ENCODE results near the gene ONECUT3. TPM values are rescaled to one million over a fixed set of nuclear protein-coding genes. Genes with fewer than 3 reads are reported as not detected.

ONECUT3 gene
- total and polyA plus RNA-seq, 2 donors from 2014 or later, result not detected

GRCh38 chr19:1767464-1767933 is 14.2 kb downstream of the ONECUT3 start:
- H3K9ac ChIP-seq (ENCODE audit: low read length in 3 of 3), result no peak overlapping the region
- peak; percentile 86 for TF ChIP-seq CTCF (IDR thresholded peaks at IDR 0.05; ENCODE audit: borderline replicate concordance, extremely low read depth, insufficient read depth)
- H3K9me3 ChIP-seq (ENCODE audit: control insufficient read depth in 2 of 3, insufficient read depth in 1 of 3, low read length in 3 of 3), result peaks cover 0 to 14% (median 6%) of the 10 kb centered on the region in 3 donors
- no peaks in the 10 kb centered on the region for H3K4me1 ChIP-seq (ENCODE audit: control insufficient read depth in 2 of 3, insufficient read depth in 2 of 3, low read depth in 1 of 3, low read length in 3 of 3)
- H3K27ac ChIP-seq (ENCODE audit: low read depth in 2 of 2, low read length in 2 of 2), result no peak overlapping the region
- H3K36me3 ChIP-seq (ENCODE audit: control insufficient read depth in 2 of 3, insufficient read depth in 3 of 3, low read length in 3 of 3), result no peaks in the 10 kb centered on the region
- intact Hi-C loops (cut with DNase I), result loop anchor here (5.0 kb wide), 1 partner anchor 220 kb away; no protein-coding TSS in a partner anchor
- no peak overlapping the region for H3K4me3 ChIP-seq (ENCODE audit: low read length in 3 of 3)
- peak in 4 of 5 donors; percentile 37 to 75 (median 64) for DNase-seq
- H3K27me3 ChIP-seq (ENCODE audit: control insufficient read depth, insufficient read depth, low read length), result peaks cover 32% of the 10 kb centered on the region
- no peak for FAIRE-seq

GRCh38 chr19:1768248-1768647 is 14.9 kb downstream of the ONECUT3 start:
- Histone ChIP-seq H3K27ac (ENCODE audit: low read depth in 2 of 2, low read length in 2 of 2) (no peak overlapping the region), H3K36me3 (ENCODE audit: control insufficient read depth in 2 of 3, insufficient read depth in 3 of 3, low read length in 3 of 3) (no peaks in the 10 kb centered on the region), H3K4me1 (ENCODE audit: control insufficient read depth in 2 of 3, insufficient read depth in 2 of 3, low read depth in 1 of 3, low read length in 3 of 3) (no peaks in the 10 kb centered on the region), H3K9ac (ENCODE audit: low read length in 3 of 3) (no peak overlapping the region), H3K4me3 (ENCODE audit: low read length in 3 of 3) (no peak overlapping the region), H3K27me3 (ENCODE audit: control insufficient read depth, insufficient read depth, low read length) (peaks cover 31% of the 10 kb centered on the region), H3K9me3 (ENCODE audit: control insufficient read depth in 2 of 3, insufficient read depth in 1 of 3, low read length in 3 of 3) (peaks cover 0 to 14% (median 6%) of the 10 kb centered on the region in 3 donors)
- FAIRE-seq (no peak), DNase-seq (peak in 1 of 5 donors; percentile 43)
- no peak for TF ChIP-seq CTCF (IDR thresholded peaks at IDR 0.05; ENCODE audit: borderline replicate concordance, extremely low read depth, insufficient read depth)
- intact Hi-C loops (cut with DNase I), result loop anchor here (5.0 kb wide), 1 partner anchor 221 kb away; no protein-coding TSS in a partner anchor

GRCh38 chr19:1768918-1769644 is 15.8 kb downstream of the ONECUT3 start:
- Histone ChIP-seq H3K4me3 (ENCODE audit: low read length in 3 of 3) (no peak overlapping the region), H3K4me1 (ENCODE audit: control insufficient read depth in 2 of 3, insufficient read depth in 2 of 3, low read depth in 1 of 3, low read length in 3 of 3) (no peaks in the 10 kb centered on the region), H3K36me3 (ENCODE audit: control insufficient read depth in 2 of 3, insufficient read depth in 3 of 3, low read length in 3 of 3) (no peaks in the 10 kb centered on the region), H3K27ac (ENCODE audit: low read depth in 2 of 2, low read length in 2 of 2) (no peak overlapping the region), H3K27me3 (ENCODE audit: control insufficient read depth, insufficient read depth, low read length) (peaks cover 33% of the 10 kb centered on the region), H3K9ac (ENCODE audit: low read length in 3 of 3) (no peak overlapping the region), H3K9me3 (ENCODE audit: control insufficient read depth in 2 of 3, insufficient read depth in 1 of 3, low read length in 3 of 3) (peaks cover 0 to 14% (median 6%) of the 10 kb centered on the region in 3 donors)
- intact Hi-C loops (cut with DNase I), result loop anchor here (5.0 kb wide), 1 partner anchor 222 kb away; no protein-coding TSS in a partner anchor
- FAIRE-seq (no peak), DNase-seq (no peak)
- TF ChIP-seq CTCF (IDR thresholded peaks at IDR 0.05; ENCODE audit: borderline replicate concordance, extremely low read depth, insufficient read depth), result no peak
